SIG-M5 treated with dmso at 0.1 percent for 504 hours (cell line): ENCODE data around the gene ASTN2.

ENCODE experiments used
- DNase-seq: peaks from one replicate; lab custom pipeline; 2025; ENCODE audit not compliant: unreplicated experiment; lab: John Stamatoyannopoulos, UW

The ASTN2 gene

GRCh38 chr9:117365438-117365837 is 49.4 kb downstream of the ASTN2 start:
- no peak for DNase-seq

GRCh38 chr9:117363006-117363405 is 51.9 kb downstream of the ASTN2 start:
- no peak for DNase-seq

GRCh38 chr9:117359910-117360309 is 54.9 kb downstream of the ASTN2 start:
- no peak for DNase-seq

GRCh38 chr9:117355542-117355941 is 59.3 kb downstream of the ASTN2 start:
- no peak for DNase-seq

DNA sequence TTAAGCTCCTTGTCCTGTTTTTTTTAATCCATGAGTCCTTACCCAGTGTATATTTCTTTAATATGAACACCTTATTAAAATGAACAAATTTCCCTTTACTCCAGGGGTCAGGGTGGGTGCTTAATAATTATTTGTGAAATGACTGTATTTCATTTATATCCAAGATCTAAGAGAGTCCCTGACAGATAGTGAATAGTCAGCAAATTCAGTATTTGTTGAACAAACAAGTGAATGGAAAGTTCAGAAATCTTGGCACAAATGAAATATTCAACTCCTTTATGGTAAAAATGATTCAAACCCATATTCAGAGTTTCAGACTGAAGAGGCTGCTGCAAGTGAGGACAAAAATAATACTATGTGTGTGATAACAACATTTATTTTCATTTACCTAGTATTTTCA is 59.9 kb downstream of the ASTN2 start:
- no peak for DNase-seq

DNA sequence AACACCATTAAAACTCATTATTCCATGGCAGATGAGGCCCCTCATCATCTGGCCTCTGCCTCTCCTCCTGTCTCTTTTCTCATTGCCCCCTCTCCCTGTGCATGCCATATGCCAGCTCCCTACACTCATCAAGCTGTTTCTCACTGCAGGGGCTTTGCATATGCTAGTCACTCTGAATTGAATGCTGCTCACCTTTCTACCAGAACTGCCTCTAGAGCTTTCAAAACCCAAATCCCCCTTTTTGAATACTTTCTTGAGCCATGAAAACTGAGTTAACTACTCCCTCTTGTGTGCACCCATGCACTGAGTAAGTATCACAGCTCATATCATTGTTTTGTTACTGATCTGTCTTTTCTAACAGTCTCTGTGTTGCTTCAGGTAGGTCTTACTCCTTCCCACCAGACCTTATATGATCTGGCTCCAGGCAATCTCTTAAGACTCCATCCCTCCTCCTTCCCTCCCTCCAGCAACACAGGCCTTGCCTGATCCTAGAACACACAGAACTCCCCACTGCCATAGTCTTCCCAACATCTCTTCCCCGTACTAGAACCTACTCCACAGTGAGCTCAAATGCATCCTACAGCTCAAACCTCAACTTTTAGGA is 60.5 kb downstream of the ASTN2 start:
- no peak for DNase-seq

DNA sequence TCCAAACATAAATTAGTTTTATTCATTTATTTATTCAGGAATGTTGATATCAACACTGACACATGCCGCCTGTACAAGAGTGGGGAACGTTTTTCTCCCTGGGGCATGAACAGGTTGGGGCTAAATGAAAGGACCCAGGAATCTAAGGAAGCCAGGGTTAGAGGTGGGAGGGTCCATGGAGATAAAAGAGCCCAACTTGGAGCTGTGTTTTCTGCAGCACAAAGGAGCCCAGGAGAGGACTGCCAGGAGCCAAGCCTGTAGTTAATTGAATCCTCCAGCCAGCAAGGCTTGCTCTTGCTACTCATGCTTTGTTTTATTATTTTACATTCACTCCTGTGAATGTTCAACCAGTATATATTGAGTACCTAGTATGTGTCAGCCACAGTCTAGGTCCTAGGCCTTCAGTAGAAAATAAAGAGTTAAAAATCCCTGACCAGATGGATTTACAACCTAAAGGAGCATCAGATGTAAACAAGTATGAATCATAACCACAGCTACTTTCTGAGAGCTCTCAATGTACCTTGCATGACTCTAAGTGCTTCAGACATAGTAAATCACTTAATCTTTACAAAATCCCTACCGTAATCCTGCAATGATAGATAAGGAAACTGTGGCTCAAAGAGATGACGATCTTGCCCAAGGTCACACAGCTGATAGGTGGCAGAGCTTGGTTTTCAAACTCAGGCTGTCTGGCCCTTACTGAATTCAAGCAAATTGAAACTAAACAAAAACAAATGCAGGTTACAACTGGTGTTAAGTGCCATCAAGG is 69.8 kb downstream of the ASTN2 start:
- DNase-seq, result no peak

DNA sequence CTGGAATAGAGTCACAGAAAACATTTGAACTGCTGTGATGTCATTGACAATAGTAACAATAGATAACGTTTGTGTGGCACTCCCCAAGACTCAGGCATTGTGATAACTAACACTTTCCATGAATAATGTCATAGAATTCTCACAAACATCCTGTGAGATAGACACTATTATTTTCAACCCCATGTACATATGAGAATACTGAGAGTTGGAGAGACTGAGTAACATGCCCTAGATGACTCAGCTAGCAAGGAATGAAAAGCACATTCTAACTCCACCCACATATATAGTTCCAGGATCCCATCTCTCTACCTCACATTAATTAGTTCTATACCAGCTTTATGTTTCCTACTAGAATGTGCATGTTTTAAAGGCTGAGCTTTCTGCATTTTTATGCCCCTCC is 71.4 kb downstream of the ASTN2 start:
- DNase-seq, result no peak

GRCh38 chr9:117341151-117341550 is 73.7 kb downstream of the ASTN2 start:
- DNase-seq, result no peak

DNA sequence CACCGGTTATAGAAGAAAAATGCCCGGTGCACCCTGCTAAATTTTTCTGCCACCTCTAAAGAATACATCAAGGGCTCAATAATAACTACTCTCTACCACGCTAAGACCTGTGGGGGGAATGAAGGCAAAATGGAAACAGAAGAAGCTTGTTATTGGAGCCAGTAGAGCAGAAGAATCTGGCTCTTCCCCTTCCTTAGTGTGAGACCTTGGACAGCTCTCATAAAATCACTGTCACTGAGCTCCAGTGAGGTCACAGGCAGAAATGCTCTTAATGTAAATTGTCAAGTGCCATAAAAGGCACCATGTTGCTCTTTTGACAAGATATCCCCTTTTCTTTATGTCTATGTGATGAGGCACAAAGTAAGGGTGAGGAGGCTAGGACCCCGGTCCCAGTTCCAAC is 74.4 kb downstream of the ASTN2 start:
- DNase-seq, result no peak

GRCh38 chr9:117335837-117336433 is 78.9 kb downstream of the ASTN2 start:
- DNase-seq, result no peak

DNA sequence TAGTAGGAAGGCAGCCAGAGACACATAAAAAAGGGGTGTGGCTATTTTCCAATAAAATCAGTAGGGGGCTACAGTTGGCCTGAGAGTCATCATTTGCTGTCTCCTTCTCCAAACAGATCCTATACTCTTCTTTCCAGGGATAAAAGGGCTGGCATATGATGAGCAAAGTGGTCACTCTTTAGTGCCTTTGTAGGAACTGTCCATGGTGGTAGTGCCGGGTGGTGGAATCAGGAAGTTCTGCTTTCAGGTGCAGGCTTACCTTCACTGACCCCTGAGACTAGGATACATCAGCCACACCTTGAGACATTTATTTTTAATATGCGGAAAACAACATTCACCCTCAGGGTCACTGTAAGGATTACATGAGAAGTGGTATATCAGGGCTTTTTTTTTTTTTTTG is 80.8 kb downstream of the ASTN2 start:
- DNase-seq, result no peak

DNA sequence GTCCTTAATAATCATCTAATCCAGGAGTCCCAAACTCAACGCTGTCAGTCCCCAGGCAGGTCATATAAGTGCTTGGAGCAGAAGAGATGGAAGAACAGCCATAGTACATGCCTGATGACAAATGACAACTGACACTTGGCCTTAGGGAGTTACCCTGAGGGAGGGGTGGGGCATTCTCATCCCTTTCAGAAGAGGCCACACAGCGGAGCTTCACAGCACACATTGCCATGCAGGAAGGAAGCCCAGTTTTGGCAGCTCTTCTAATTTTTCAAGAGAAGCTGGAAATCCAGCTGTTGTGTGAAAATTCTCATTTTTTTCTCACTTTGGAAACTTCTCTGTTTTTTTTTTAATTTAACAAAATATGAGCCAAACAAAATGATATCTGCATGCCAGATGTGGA is 89.0 kb downstream of the ASTN2 start:
- no peak for DNase-seq

GRCh38 chr9:117325110-117325731 is 89.6 kb downstream of the ASTN2 start:
- no peak for DNase-seq

DNA sequence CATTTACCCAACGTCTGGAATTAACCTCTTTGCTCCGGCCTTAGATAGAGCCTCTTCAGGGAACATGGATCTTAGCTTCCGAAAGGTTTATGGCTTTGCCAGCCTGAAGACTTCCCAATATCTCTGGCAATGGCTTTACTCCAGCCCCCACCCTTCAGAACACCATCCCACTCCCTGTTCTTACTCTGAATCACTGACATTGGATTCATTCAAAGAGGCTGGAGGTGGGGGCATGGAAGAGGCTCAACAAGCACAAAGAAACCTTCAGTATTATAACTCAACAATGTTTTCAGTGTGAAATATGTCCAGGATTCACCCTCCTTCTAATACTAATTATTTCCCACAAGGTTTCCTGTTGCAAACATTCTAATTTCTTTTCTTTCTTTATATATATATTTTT is 91.5 kb downstream of the ASTN2 start:
- no peak for DNase-seq

GRCh38 chr9:117317192-117317591 is 97.7 kb downstream of the ASTN2 start:
- DNase-seq, result no peak

GRCh38 chr9:117315236-117315635 is 99.6 kb downstream of the ASTN2 start:
- no peak for DNase-seq

DNA sequence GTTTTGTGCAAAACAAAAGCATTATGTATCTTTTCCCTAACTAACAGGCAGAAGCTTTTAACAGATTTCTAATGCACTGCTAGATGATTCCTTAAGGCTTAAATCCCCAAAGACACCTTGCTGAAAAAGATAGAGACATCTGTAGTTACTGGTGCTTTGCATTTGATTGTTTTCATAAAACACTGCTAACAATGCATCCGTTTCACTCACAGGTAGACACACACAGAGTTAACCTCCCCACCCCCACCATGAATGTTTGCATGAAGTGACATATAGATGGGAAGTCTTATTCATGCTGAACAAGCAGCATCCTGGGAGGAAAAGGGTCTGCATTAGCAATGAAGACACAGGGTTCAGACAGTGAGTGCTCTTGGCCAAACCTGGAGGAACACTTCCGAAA is 100.9 kb downstream of the ASTN2 start:
- DNase-seq, result no peak

DNA sequence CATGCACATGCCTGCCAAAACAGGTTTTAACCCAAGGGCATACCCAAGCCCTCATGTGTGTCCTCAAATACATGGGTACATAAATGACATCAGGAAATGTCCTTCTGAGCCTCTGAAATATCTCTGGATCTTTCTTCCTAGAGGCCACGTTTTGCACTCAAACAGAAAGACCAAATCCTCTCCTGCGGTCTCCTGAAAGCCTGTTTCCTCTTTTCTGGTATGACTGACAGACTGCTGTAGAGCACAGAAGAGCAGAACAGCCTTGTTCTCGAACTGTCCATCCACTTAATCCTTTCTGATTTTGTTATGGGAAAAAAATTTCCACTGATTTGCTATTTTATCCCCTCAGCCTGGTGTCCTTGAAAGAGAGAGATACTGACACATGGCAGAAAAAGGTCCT is 107.2 kb downstream of the ASTN2 start:
- no peak for DNase-seq

DNA sequence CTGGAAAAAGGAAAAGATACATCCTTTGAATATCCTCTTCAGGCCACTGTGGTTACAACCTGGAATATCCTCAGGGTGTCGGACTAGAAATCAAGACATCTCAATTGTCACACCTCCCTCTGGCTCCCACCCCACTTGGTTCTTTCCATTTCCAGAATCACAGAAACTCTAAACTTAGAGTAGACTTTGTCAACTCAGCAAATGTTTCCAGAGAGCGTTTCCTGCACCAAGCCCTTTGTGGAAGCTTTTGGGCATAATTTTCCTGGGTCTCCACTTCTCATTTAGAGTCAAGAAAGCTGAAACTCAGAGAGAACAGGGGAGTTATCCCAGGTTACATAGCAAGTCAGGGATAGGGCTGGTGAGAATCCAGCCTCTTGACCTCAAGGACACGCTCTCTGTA is 108.8 kb downstream of the ASTN2 start:
- no peak for DNase-seq

DNA sequence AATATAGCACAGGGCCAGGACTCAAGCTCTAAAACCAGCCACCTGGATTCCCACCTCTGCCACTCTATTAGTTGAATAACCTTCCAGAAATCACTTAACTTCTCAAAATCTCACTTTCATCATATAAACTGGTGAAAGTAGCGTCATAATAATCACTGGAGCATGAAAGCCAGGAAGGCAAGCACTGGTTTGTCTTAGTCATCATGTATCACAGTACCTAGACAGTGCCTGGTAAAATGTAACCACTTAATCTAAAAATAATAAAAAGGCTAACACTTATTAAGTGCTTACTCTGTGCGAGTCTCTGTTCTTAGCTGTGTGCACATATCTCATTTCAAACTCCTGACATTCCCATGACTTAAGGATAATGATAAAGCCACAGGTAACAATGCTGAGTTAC is 109.4 kb downstream of the ASTN2 start:
- DNase-seq, result no peak

GRCh38 chr9:117304549-117304948 is 110.3 kb downstream of the ASTN2 start:
- DNase-seq, result no peak
